ENCODE measurements around the gene ZNF496. TPM values are rescaled to one million over a fixed set of nuclear protein-coding genes. Genes with fewer than 3 reads are reported as not detected.

ZNF496 gene
- total RNA-seq, 6 experiments from 2014 or later, result 3.7 to 5.8 (median 5.3) TPM

DNA sequence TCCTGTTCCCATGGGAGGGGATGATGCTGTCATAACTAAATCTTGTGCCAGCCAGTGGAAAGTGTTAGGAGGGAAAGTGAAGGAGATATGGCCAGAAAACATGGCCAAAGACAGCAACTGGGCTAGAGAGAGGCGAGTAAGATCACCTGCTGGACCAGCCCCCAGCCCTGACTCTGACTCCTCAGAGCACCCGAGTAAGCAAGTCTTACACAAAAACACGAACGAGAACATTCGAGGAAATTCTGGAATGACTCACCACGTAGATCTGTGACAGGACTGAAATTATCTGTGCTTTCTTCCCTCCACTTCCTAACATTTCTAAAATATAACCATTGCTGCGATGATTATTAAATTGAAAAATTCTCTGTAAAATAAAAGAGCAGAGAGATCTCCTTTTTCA lies 9.2 kb downstream of the ZNF496 start:
- H3K27me3 ChIP-seq, result no peaks in the 10 kb centered on the region
- DNase-seq (no peak), ATAC-seq (no peak)
- peaks cover 0 to 4% (median under 1%) of the 10 kb centered on the region in 4 donors for H3K36me3 ChIP-seq
- no peaks in the 10 kb centered on the region for H3K4me1 ChIP-seq
- no peak for TF ChIP-seq POLR2A (IDR thresholded peaks at IDR 0.05)
- TF ChIP-seq CTCF (IDR thresholded peaks at IDR 0.05), result no peak
- no peak overlapping the region for H3K27ac ChIP-seq
- intact Hi-C loops (cut with DNase I), result no loop called here
- no peaks in the 10 kb centered on the region for H3K9me3 ChIP-seq
- WGBS (ENCODE audit: insufficient coverage, low coverage, low lambda C conversion rate, missing lambda C conversion rate), result 60% methylated on average over 6 of the region's 7 CpGs
- no peak overlapping the region for H3K4me3 ChIP-seq

GRCh38 chr1:247317702-247318101 lies 14.0 kb downstream of the ZNF496 start:
- Histone ChIP-seq H3K27me3 (no peaks in the 10 kb centered on the region), H3K4me1 (no peaks in the 10 kb centered on the region), H3K36me3 (peaks cover 0 to 4% (median under 1%) of the 10 kb centered on the region in 4 donors), H3K27ac (no peak overlapping the region), H3K4me3 (no peak overlapping the region), H3K9me3 (no peaks in the 10 kb centered on the region)
- DNase-seq (no peak), ATAC-seq (no peak)
- no peak for TF ChIP-seq CTCF (IDR thresholded peaks at IDR 0.05)
- TF ChIP-seq POLR2A (IDR thresholded peaks at IDR 0.05), result no peak
- intact Hi-C loops (cut with DNase I), result no loop called here
- WGBS (ENCODE audit: insufficient coverage, low coverage, low lambda C conversion rate, missing lambda C conversion rate), result 62% methylated on average over 3 of the region's 3 CpGs

DNA sequence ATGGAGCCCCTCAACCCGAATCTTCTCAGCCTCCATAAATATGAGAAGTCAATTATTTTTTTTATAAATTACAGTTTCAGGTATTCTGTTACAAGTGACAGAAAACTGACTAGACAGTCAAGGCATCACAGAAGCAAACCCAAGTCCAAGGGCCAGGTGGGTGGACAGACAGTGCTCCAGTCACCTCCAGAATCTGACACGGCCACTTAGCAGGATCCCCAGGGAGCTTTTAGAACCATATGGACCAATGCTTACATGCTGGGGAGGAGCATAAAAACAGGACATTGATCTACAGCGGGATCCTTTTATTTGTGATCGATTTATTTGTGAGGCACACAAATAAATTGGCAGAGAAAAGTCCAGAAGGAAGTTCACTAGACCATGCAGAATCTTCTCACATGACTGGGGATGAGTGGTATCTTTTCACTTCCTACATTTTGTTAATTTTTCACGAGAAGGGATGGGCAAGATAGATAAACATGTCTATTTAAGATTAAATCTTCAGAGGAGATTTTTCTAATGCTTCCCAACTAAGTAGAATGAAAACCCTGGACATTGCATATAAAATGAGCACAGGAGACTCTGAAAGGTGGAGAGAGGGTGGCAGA lies 15.0 kb downstream of the ZNF496 start:
- Histone ChIP-seq H3K36me3 (peaks cover 0 to 2% (median 0%) of the 10 kb centered on the region in 4 donors), H3K4me1 (no peaks in the 10 kb centered on the region), H3K27me3 (no peaks in the 10 kb centered on the region), H3K4me3 (no peak overlapping the region), H3K9me3 (no peaks in the 10 kb centered on the region), H3K27ac (no peak overlapping the region)
- intact Hi-C loops (cut with DNase I), result no loop called here
- DNase-seq (no peak), ATAC-seq (no peak)
- 69% methylated on average over 4 of the region's 5 CpGs for WGBS (ENCODE audit: insufficient coverage, low coverage, low lambda C conversion rate, missing lambda C conversion rate)
- TF ChIP-seq CTCF (IDR thresholded peaks at IDR 0.05) (no peak), POLR2A (IDR thresholded peaks at IDR 0.05) (no peak)

DNA sequence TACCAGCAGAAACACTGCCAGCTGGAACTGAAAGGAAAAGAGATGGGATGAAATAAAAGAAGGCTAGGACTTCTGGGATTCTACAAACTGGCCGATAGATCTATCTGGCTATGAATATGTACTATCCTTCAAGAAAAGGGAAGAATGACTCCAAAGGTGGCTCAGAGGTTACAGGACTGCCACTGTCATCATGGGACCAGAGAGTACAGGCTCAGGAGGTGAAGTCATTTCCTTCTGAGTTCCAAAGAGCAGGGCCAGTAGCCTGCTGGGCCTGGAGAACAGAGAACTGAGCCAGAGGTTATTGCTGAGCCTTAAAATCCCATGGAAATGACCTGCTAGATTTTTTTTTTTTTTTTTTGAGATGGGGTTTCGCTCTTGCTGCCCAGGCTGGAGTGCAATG lies 27.6 kb downstream of the ZNF496 start:
- intact Hi-C loops (cut with DNase I), result no loop called here
- TF ChIP-seq POLR2A (IDR thresholded peaks at IDR 0.05), result no peak
- TF ChIP-seq CTCF (IDR thresholded peaks at IDR 0.05), result no peak
- 78% methylated on average over 1 of the region's 2 CpGs for WGBS (ENCODE audit: insufficient coverage, low coverage, low lambda C conversion rate, missing lambda C conversion rate)
- H3K4me3 ChIP-seq, result no peak overlapping the region
- H3K27ac ChIP-seq, result no peak overlapping the region
- no peaks in the 10 kb centered on the region for H3K36me3 ChIP-seq
- no peaks in the 10 kb centered on the region for H3K9me3 ChIP-seq
- H3K4me1 ChIP-seq, result no peaks in the 10 kb centered on the region
- H3K27me3 ChIP-seq, result no peaks in the 10 kb centered on the region
- peak in 3 of 4 donors; percentile 49 to 77 (median 51) for ATAC-seq
- no peak for DNase-seq
